Stimulated activated CD4-positive, alpha-beta T cell treated with anti-CD3 and anti-CD28 coated beads, Interleukin-4, amount 100 ng/mL, for 24 hours (primary cell): ENCODE data around the gene SCFD1.
"Not testable (repeated sequence)": the region's sequence is repeated elsewhere in the genome, so short reads cannot be mapped to it uniquely, and the experiment has no call there.

Source experiments
- DNase-seq: peaks from one replicate; pipeline ENCODE4 v3.0.0-alpha.2; 2020

Gene SCFD1

GRCh38 chr14:30621940-30622830 lies at the start of gene SCFD1:
TSS of gene SCFD1 (plus strand) at chr14:30622319. CDS start at chr14:30622339, 20 bp downstream.
- DNase-seq = peak; percentile 93

- DNase-seq = no peak
Measured at GRCh38 chr14:30572771-30573170, 49.3 kb upstream of the SCFD1 start.

- no peak for DNase-seq
Measured at GRCh38 chr14:30573226-30573814, 48.8 kb upstream of the SCFD1 start.

- DNase-seq = no peak
Measured at GRCh38 chr14:30573966-30574365, 48.2 kb upstream of the SCFD1 start.

GRCh38 chr14:30574777-30575176 lies 47.3 kb upstream of the SCFD1 start:
- DNase-seq = not testable (repeated sequence)

- DNase-seq = not testable (repeated sequence)
Measured at GRCh38 chr14:30576333-30576732, 45.8 kb upstream of the SCFD1 start.

- no peak for DNase-seq
Measured at GRCh38 chr14:30580616-30581282, 41.4 kb upstream of the SCFD1 start.

GRCh38 chr14:30581283-30581625 lies 40.9 kb upstream of the SCFD1 start:
- DNase-seq = no peak

GRCh38 chr14:30582376-30582775 lies 39.7 kb upstream of the SCFD1 start:
- no peak for DNase-seq

GRCh38 chr14:30584058-30584630 lies 38.0 kb upstream of the SCFD1 start:
- DNase-seq = no peak

GRCh38 chr14:30585204-30585603 lies 36.9 kb upstream of the SCFD1 start:
- no peak for DNase-seq

- no peak for DNase-seq
Measured at GRCh38 chr14:30587141-30587540, 35.0 kb upstream of the SCFD1 start.

- no peak for DNase-seq
Measured at GRCh38 chr14:30588873-30589272, 33.2 kb upstream of the SCFD1 start.

- no peak for DNase-seq
Measured at GRCh38 chr14:30596935-30597334, 25.2 kb upstream of the SCFD1 start.

GRCh38 chr14:30597504-30597903 lies 24.6 kb upstream of the SCFD1 start:
- no peak for DNase-seq

GRCh38 chr14:30600922-30601918 lies 20.9 kb upstream of the SCFD1 start:
- DNase-seq = no peak

GRCh38 chr14:30603402-30603801 lies 18.7 kb upstream of the SCFD1 start:
- DNase-seq = no peak

GRCh38 chr14:30604696-30605095 lies 17.4 kb upstream of the SCFD1 start:
- not testable (repeated sequence) for DNase-seq

- no peak for DNase-seq
Measured at GRCh38 chr14:30607156-30607780, 14.9 kb upstream of the SCFD1 start.

GRCh38 chr14:30608533-30609006 lies 13.5 kb upstream of the SCFD1 start:
- DNase-seq = no peak

- no peak for DNase-seq
Measured at GRCh38 chr14:30610787-30611343, 11.3 kb upstream of the SCFD1 start.
